ENCODE data around the gene ZSCAN23.
"Not testable (repeated sequence)": the region's sequence is repeated elsewhere in the genome, so short reads cannot be mapped to it uniquely, and the experiment has no call there.

The ZSCAN23 gene

GRCh38 chr6:28486533-28486932 is 43.2 kb upstream of the ZSCAN23 start:
- no peak for TF ChIP-seq CTCF (IDR thresholded peaks at IDR 0.05; ENCODE audit: low read depth, low read length)
- no peak for DNase-seq (ENCODE audit: extremely low read depth, low read depth)

- TF ChIP-seq CTCF (IDR thresholded peaks at IDR 0.05; ENCODE audit: low read depth, low read length): no peak
- no peak for DNase-seq (ENCODE audit: extremely low read depth, low read depth)
Observed at GRCh38 chr6:28485482-28485881, 42.2 kb upstream of the ZSCAN23 start.

GRCh38 chr6:28480253-28480932 is 37.1 kb upstream of the ZSCAN23 start:
- TF ChIP-seq CTCF (IDR thresholded peaks at IDR 0.05; ENCODE audit: low read depth, low read length): no peak
- no peak for DNase-seq (ENCODE audit: extremely low read depth, low read depth)

- no peak for TF ChIP-seq CTCF (IDR thresholded peaks at IDR 0.05; ENCODE audit: low read depth, low read length)
Observed at GRCh38 chr6:28478518-28478917, 35.2 kb upstream of the ZSCAN23 start.

GRCh38 chr6:28474441-28475219 is 31.3 kb upstream of the ZSCAN23 start:
- TF ChIP-seq CTCF (IDR thresholded peaks at IDR 0.05; ENCODE audit: low read depth, low read length): no peak
- peak; percentile 70 for DNase-seq (ENCODE audit: extremely low read depth, low read depth)

More at GRCh38 chr6:28478518-28478917, 35.2 kb upstream of the ZSCAN23 start:
- no peak for DNase-seq (ENCODE audit: extremely low read depth, low read depth)

GRCh38 chr6:28469153-28469745 is 26.0 kb upstream of the ZSCAN23 start:
- DNase-seq (ENCODE audit: extremely low read depth, low read depth): not testable (repeated sequence)

GRCh38 chr6:28468056-28468455 is 24.8 kb upstream of the ZSCAN23 start:
- no peak for TF ChIP-seq CTCF (IDR thresholded peaks at IDR 0.05; ENCODE audit: low read depth, low read length)
- no peak for DNase-seq (ENCODE audit: extremely low read depth, low read depth)

All from AG09319 (cell line).